Activated naive CD8-positive, alpha-beta T cell treated with anti-CD3 and anti-CD28 coated beads, Interleukin-2, amount 50 U/mL, for 24 hours (primary cell): ENCODE measurements around the gene ADGRL1.
A peak's percentile ranks its signal among the peaks of the same experiment; 100 is the strongest.

Experiments used
- ATAC-seq: fragments of 150-1000 bp; cut with Tn5 transposase; one replicate; pipeline ENCODE4 v1.10.0; 2021
- DNase-seq: peaks from one replicate; pipeline ENCODE4 v3.0.0; 2021
- H3K27ac Mint-ChIP-seq: one replicate; pipeline ENCODE4 v1.8.0; 2021; ENCODE audit warnings: mild to moderate bottlenecking, mixed read lengths
- H3K27me3 Mint-ChIP-seq: one replicate; pipeline ENCODE4 v1.8.0; 2021; ENCODE audit warnings: mixed read lengths
- H3K36me3 Mint-ChIP-seq: one replicate; pipeline ENCODE4 v1.8.0; 2021; ENCODE audit warnings: low read depth, mixed read lengths
- H3K4me1 Mint-ChIP-seq: one replicate; pipeline ENCODE4 v1.8.0; 2021; ENCODE audit warnings: mixed read lengths
- H3K4me3 Mint-ChIP-seq: one replicate; pipeline ENCODE4 v1.8.0; 2021; ENCODE audit warnings: mild to moderate bottlenecking, moderate library complexity, mixed read lengths
- H3K9me3 Mint-ChIP-seq: one replicate; pipeline ENCODE4 v1.8.0; 2021; ENCODE audit warnings: mixed read lengths

ADGRL1 gene

DNA sequence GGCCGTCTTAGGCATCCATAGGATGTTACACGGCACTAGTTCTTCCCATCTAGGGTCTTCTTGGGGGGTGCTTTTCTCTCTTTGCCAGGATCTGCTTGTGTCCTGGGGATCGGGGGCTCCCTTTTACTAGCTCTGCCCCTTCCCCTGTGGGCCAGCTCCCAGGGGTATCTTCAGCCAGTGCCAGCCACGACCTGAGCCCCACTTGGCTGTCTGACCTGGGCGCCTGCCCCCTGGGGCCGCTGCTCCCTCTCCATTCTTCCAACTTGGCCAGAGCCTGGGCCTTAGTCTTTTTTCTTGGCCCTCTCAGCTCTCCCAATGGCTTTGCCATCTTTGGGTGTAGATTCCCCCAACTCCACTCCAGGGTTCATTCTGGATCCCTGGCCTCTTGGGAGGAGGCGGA, 91.5 kb downstream of the ADGRL1 start:
- Mint-ChIP-seq H3K27me3 (no peaks in the 10 kb centered on the region), H3K36me3 (peaks cover 2% of the 10 kb centered on the region), H3K9me3 (no peaks in the 10 kb centered on the region), H3K4me3 (no peak overlapping the region), H3K27ac (no peak overlapping the region), H3K4me1 (peaks cover 48% of the 10 kb centered on the region)
- DNase-seq (no peak), ATAC-seq (no peak)

DNA sequence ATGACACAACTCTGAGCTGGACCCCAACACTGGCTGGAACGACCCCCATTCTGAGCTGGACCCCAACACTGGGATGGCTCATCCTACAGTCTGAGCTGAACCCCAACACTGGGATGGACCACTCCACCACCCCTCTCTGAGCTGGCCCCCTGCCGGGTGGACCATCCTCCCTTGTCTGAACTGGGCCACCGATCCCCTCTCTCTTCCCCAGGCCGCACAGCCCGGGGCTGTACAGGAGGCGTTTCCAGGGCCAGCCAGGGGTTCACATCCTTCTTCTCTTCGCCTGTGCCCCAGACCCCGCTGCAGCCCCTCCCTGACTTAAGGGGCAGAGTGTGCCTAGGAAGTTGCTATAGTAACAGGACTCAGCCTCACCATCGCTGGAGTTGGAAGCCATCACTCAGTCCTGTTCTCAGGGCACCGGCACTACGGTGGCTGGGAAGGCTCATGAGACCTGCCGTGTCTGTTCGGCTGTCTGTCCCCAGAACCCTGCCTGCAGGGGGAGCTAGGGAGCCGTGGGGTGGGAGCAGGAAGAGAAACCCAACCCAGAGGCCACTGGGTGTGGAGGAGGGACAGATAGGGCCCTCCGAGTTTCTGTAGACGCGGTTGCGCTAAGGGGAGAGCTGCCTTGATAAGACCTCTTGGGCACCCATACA, 92.1 kb downstream of the ADGRL1 start:
- Mint-ChIP-seq H3K36me3 (no peaks in the 10 kb centered on the region), H3K4me3 (no peak overlapping the region), H3K27ac (no peak overlapping the region), H3K27me3 (no peaks in the 10 kb centered on the region), H3K4me1 (peaks cover 45% of the 10 kb centered on the region), H3K9me3 (no peaks in the 10 kb centered on the region)
- ATAC-seq (no peak), DNase-seq (peak; percentile 72)

DNA sequence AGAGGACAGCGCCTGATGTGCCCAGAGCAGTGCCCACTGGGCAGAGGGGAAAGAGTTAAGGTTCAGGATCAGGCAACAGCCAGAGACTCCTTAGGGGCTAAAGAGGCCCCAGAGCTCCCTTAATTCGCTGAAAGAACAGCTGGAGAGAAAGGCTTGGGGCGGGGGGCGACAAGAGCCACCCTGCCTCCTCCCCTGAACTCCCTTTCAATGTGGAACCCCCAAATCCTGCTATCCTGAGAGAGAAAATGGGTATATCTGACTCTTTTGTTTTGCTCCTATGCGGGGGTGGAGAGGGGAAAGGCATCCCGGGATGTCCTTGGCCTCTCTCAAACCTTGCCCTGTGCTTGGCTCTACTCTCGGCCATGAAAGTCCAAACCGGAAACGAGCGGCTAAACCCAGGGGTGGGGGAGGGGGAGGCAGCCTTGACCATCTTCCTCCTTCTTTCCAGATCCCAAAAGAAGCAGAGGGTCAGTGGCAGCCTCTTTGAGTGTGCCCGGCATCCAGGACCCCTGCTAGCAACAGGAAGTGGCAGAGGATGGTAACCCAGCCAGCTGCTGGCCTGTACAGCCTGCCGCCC, 93.1 kb downstream of the ADGRL1 start:
- Mint-ChIP-seq H3K27ac (no peak overlapping the region), H3K9me3 (no peaks in the 10 kb centered on the region), H3K27me3 (no peaks in the 10 kb centered on the region), H3K36me3 (no peaks in the 10 kb centered on the region), H3K4me1 (peaks cover 39% of the 10 kb centered on the region), H3K4me3 (no peak overlapping the region)
- ATAC-seq = no peak
- DNase-seq = no peak

DNA sequence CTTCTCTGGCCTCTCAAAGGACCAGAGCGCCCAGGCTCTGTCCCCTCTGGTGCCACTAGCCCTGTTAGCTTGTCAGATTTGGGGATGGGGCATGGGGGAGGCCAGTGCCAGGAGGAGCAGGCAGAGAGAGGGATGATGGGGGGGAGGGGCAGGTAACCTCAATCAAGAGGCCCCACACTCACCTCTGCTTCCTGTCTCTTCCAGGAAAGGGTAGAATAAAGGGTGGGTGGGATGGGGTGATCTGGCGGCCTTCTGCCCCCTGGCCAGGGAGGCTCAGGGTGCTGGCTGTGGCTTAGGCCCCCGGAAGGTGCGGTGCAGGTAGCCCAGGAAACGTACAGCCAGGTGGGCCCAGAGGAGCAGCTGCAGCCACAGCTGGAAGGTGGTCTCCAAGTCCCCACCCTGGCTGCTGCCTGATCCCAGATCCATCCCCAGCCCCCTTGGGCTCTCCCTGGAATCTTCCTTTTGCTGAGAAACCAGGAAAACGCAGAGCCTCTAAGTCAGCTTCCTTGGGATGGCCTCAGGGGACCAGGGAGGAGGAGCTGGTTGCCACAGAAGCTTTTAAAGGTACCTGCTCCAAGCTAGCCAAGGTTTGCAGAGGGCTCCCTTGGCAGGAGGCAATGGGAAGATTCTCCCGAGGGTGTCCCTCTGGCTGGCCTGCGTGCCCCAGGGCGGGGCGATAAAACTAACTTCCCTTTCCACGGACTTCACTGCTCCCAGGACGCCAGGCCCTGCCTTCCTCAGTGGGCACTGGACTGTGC, 93.7 kb downstream of the ADGRL1 start:
- DNase-seq (no peak), ATAC-seq (no peak)
- no peaks in the 10 kb centered on the region for H3K9me3 Mint-ChIP-seq
- H3K36me3 Mint-ChIP-seq = no peaks in the 10 kb centered on the region
- H3K27ac Mint-ChIP-seq = no peak overlapping the region
- no peak overlapping the region for H3K4me3 Mint-ChIP-seq
- H3K4me1 Mint-ChIP-seq = peaks cover 37% of the 10 kb centered on the region
- H3K27me3 Mint-ChIP-seq = no peaks in the 10 kb centered on the region

DNA sequence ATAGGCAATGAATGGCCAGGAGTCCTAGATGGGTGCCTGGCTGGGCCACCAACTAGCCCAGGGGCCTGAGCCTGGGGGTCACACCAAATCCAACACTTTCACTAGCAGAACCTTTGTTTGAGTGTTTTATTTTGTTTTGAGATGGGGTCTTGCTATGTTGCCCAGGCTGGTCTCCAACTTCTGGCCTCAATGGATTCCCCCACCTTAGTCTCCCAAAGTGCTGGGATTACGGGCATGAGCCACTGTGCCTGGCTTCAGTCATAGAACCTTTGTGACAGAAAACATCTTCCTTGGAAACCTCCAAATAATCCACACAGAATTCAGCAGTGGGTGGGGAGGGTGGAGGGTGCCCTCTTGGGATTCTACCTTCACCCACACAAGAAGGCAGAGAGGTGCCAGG, 94.5 kb downstream of the ADGRL1 start:
- no peak overlapping the region for H3K4me3 Mint-ChIP-seq
- ATAC-seq = no peak
- H3K27ac Mint-ChIP-seq = no peak overlapping the region
- no peaks in the 10 kb centered on the region for H3K9me3 Mint-ChIP-seq
- H3K27me3 Mint-ChIP-seq = no peaks in the 10 kb centered on the region
- peaks cover 34% of the 10 kb centered on the region for H3K4me1 Mint-ChIP-seq
- no peak for DNase-seq
- H3K36me3 Mint-ChIP-seq = no peaks in the 10 kb centered on the region

DNA sequence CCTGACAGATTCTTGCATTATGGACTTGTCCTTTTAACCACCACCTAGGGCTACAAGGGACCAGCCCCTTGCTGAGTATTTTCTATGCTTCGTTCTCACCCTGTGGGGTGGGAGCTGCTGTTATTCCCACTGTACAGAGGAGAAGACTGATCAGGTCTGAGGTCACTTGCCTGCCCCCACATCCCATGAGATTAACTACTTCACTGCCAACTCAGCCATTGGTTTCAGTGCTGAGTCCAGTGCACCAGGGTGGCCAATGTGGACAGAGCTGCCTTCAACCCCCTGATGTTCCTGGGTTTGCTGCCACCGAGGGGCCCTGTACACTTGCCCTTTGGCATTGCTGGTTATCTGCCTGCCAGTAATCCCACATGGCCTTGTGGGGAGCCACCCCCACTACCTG, 95.3 kb downstream of the ADGRL1 start:
- DNase-seq = no peak
- Mint-ChIP-seq H3K27me3 (no peaks in the 10 kb centered on the region), H3K36me3 (no peaks in the 10 kb centered on the region), H3K27ac (no peak overlapping the region), H3K4me3 (no peak overlapping the region), H3K4me1 (peaks cover 26% of the 10 kb centered on the region), H3K9me3 (no peaks in the 10 kb centered on the region)
- ATAC-seq = no peak

DNA sequence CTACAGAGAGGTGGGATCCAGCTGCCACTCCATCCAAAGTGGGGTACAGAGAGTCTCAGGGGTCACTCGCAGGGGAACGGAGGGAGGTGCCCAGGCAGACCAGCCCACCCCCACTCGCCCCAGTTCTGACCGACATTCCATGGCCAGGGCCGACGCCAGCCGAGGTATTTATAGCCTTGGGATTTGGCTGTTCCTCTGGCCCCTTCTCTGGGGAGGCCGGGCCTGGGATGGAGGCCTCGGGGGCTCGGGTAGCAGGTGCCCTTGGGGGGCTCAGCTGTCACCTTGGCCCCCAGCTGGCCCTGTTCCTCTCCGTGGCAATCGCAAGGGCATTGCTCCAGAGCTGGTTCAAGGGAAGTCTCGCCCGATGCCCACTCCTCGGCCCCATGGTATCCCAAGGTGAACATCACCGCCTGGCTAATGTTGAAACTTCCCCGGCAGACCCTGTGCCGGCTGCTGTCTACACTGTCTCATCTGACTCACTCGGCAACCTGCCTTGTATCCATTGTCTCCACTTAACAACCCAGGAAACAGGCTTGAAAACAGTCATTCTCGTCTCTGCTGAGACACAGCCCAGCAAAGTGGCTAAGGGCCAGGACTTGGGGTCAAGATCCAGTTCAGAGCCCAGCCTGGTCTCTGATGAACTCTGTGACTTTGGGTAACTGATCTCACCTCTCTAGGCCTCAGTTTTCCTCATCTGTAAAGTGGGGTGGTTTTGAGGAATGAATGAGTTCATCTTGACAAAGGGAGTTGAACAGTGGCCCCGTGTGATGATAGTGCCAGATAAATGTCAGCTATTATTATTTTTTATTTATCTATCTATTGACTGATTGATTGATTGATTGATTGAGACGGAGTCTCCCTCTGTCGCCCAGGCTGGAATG, 98.1 kb downstream of the ADGRL1 start:
- peaks cover 10% of the 10 kb centered on the region for H3K4me1 Mint-ChIP-seq
- H3K27me3 Mint-ChIP-seq = no peaks in the 10 kb centered on the region
- H3K4me3 Mint-ChIP-seq = no peak overlapping the region
- ATAC-seq = no peak
- H3K9me3 Mint-ChIP-seq = no peaks in the 10 kb centered on the region
- H3K27ac Mint-ChIP-seq = no peak overlapping the region
- peaks cover 3% of the 10 kb centered on the region for H3K36me3 Mint-ChIP-seq
- no peak for DNase-seq

DNA sequence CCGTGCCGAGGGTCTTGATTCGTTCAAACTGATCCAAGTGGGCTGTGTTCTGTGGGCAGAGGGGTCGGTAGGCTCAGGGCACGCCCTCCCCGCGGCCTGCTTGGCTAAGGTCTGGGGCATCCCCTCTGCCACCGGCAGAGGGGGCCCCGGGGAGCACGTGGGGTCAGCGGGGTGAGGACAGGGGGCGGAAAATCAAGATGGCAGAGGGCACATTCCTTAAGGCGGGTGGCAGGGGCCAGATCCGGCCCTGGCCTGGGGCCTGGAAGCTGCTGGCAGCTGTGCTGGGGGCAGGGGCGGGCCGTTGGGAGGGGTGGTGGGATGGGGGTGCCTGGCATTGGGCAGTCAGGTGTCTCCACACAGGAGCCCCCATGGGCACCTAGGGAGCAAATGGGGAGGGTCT, 99.1 kb downstream of the ADGRL1 start:
- Mint-ChIP-seq H3K9me3 (no peaks in the 10 kb centered on the region), H3K27me3 (no peaks in the 10 kb centered on the region), H3K27ac (no peak overlapping the region), H3K36me3 (peaks cover 3% of the 10 kb centered on the region), H3K4me3 (no peak overlapping the region), H3K4me1 (peaks cover 4% of the 10 kb centered on the region)
- DNase-seq (no peak), ATAC-seq (no peak)

DNA sequence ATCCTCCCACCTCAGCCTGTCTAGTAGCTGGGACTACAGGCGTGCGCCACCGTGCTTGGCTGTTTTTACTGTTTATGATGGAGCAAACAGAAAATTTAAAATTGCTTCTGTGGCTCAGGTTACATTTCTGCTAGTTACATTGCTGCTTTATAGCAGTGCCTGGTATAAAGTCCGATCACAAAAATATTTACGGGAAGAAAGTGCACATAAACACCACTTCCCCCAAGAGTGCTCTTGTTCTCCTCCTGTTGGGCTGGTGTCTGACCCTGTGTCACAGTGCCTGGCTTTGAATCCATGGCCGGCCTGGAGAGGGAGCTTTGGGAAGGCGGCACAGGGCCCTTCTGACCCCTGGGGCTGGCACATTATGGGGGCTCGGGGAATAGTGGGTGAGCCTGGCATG, 100.3 kb downstream of the ADGRL1 start:
- DNase-seq (no peak), ATAC-seq (no peak)
- H3K4me1 Mint-ChIP-seq = no peaks in the 10 kb centered on the region
- H3K27ac Mint-ChIP-seq = no peak overlapping the region
- H3K4me3 Mint-ChIP-seq = no peak overlapping the region
- no peaks in the 10 kb centered on the region for H3K9me3 Mint-ChIP-seq
- H3K36me3 Mint-ChIP-seq = peaks cover 6% of the 10 kb centered on the region
- H3K27me3 Mint-ChIP-seq = no peaks in the 10 kb centered on the region

DNA sequence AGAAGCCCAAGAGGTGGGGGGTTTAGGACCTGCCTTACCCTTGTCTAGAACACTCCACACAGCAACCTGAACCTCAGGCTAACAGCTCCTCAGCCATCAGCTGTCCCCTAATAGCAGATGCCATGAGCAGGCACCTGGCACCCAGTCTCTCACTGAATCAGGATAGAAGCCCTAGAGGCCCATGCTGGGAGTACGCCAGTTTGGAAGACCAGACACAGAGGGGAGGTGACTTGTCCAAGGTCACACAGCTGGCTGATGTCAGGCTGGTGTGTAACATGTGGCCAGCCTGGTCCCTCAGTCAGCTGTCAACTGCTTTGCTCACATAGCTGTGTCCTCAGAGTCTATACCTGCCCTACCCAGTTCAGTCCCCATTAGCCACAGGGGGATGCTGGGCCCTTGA, 102.7 kb downstream of the ADGRL1 start:
- DNase-seq = no peak
- no peak for ATAC-seq
- Mint-ChIP-seq H3K27me3 (no peaks in the 10 kb centered on the region), H3K4me3 (no peak overlapping the region), H3K36me3 (peaks cover 7% of the 10 kb centered on the region), H3K27ac (no peak overlapping the region), H3K9me3 (no peaks in the 10 kb centered on the region), H3K4me1 (no peaks in the 10 kb centered on the region)

DNA sequence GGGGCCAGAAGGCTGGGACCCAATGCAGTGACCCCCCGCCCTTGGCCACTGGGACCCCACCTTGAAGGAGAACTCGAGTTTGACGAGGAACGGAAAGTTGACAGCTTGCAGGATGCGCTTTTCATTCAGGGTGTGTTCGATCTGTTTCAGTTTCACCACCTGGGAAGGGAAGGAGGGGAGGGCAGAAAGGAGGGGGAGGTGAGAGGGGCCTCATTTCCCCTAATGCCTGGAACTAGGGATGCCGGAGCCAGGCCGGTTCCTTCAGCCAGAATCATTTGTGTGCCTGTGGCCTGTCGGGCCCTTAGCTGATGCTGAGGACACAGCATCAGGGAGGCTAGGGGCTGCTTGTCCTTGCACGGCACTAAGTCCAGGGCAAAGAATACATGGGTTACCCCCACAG, 103.2 kb downstream of the ADGRL1 start:
- ATAC-seq (no peak), DNase-seq (no peak)
- Mint-ChIP-seq H3K36me3 (peaks cover 7% of the 10 kb centered on the region), H3K4me1 (no peaks in the 10 kb centered on the region), H3K9me3 (no peaks in the 10 kb centered on the region), H3K27ac (no peak overlapping the region), H3K27me3 (no peaks in the 10 kb centered on the region), H3K4me3 (no peak overlapping the region)

DNA sequence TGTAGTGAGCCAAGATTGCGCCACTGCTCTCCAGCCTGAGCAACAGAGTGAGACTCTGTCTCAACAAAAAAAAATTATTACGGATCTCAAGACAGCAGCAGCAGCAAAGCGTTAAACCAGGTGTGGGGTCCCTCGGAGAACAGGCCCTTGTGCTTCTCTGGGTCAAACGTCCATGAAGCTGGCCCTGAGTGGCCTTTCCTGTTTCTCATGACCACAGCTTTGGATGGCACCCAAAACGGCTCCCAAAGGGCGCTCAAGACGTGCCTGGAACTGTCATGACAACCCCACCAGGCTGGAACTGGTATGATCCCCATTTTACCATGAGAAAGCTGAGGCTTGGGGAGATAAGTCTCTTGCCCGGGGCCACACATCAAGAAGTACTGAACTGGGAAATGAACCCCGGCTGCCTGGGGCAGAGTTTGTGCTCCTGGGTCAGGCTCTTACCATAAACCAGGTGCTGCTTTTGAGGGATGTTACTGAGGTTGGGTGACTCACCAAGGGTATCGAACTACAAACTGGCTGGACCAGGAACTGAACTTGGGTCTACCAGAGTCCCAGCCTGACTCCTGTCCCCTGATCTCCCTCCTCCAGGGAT, 103.8 kb downstream of the ADGRL1 start:
- Mint-ChIP-seq H3K27ac (no peak overlapping the region), H3K4me3 (no peak overlapping the region), H3K27me3 (no peaks in the 10 kb centered on the region), H3K4me1 (no peaks in the 10 kb centered on the region), H3K9me3 (no peaks in the 10 kb centered on the region), H3K36me3 (peaks cover 7% of the 10 kb centered on the region)
- DNase-seq = no peak
- ATAC-seq = no peak

DNA sequence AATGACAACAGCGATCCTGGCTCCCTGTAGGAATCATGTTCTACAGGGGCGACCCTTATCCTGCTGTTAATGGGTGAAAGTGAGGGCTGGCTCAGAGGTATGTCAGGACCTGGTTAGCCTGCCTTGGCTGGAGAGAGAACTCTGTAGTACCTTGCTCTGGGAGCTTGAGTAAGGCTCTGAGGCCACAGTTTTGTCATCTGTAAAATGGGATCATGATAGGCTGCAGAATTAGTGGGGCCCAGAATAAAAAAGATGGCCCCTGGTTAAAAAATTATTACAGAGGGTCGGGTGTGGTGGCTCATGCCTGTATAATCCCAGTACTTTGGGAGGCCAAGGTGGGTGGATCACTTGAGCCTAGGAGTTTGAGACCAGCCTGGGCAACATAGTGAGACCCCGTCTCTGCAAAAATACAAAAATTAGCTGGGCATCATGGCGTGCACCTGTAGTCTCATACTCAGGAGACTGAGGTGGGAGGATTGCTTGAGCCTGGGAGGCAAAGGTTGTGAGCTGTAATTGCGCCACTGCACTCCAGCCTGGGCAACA, 104.9 kb downstream of the ADGRL1 start:
- Mint-ChIP-seq H3K4me3 (no peak overlapping the region), H3K36me3 (peaks cover 12% of the 10 kb centered on the region)

More for the DNA sequence above, 104.9 kb downstream of the ADGRL1 start:
- Mint-ChIP-seq H3K4me1 (no peaks in the 10 kb centered on the region), H3K27ac (no peak overlapping the region), H3K9me3 (no peaks in the 10 kb centered on the region), H3K27me3 (no peaks in the 10 kb centered on the region)
- DNase-seq = no peak
- ATAC-seq = no peak
